Measurements from ENCODE around the gene CCDC127.

- TF ChIP-seq USF2 (IDR thresholded peaks at IDR 0.05; ENCODE audit: low read depth, low read length) (no peak), USF2 (CRISPR knock-in tag; IDR thresholded peaks at IDR 0.05; ENCODE audit: borderline replicate concordance) (no peak), ZSCAN29 (CRISPR knock-in tag; conservative IDR thresholded peaks at IDR 0.05) (no peak), KDM4B (CRISPR knock-in tag; IDR thresholded peaks at IDR 0.05) (no peak), TAF1 (CRISPR knock-in tag; IDR thresholded peaks at IDR 0.05) (no peak), ZNF124 (CRISPR knock-in tag; IDR thresholded peaks at IDR 0.05) (no peak)
These were observed 54.7 kb downstream of the CCDC127 start for GRCh38 chr5:163338-163620.

Measured in HepG2 (cell line).